ENCODE measurements around the gene ZNF541. TPM values are rescaled to one million over a fixed set of nuclear protein-coding genes. Genes with fewer than 3 reads are reported as not detected.
"Not testable (repeated sequence)": the region's sequence is repeated elsewhere in the genome, so short reads cannot be mapped to it uniquely, and the experiment has no call there.

Gene ZNF541
- total RNA-seq, 2 donors from 2014 or later: not detected

DNA sequence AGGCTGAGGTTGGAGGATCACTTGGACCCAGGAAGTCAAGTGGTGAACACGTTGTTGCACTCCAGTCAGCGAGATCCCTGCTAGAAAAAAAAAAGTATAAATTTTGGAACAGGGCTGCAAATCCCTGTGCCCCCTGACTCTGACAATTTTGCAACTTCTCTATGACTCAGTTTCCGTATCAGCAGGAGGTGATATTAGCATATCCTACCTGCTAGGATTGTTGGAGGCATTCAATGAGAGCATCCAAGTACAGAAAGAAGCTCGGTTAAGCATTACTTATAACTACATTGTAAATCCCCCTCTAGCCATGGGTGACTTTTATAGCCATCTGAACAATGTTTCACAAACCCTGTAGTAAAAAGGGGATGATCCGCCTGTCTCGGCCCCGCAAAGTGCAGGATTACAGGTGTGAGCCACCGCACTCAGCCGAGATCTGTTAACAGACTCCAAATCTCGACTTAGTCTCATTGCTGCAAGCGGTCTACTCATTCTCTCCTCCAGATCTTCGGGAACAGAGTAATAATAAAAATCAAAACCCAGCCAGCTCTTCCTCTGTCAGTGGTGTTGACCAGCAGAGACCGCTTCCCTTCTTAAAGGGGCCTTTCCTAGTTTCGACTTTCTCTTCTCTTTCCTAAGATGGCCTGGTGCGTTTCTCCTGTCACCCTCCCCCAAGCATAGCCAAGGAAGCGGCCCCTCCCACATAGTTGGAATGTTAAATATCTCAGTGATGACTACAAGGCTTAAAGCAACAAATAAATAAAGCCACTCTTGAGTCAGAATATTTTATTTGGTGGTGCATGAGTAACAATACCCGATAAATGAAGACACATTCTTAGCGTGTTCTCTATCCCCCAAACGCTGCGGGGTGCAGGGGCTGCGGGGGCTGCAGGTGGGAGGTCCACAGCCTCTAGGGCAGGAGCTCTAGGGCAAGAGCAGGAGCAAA, 25.7 kb upstream of the ZNF541 start:
- Histone ChIP-seq H3K9me3 (no peaks in the 10 kb centered on the region), H3K27ac (peak overlapping the region; percentile 46 to 88), H3K27me3 (replicated peaks; ENCODE audit: insufficient read depth) (no peaks in the 10 kb centered on the region), H3K4me3 (peak overlapping the region; percentile 91), H3K4me1 (ENCODE audit: control insufficient read depth in 1 of 2, low read depth in 2 of 2) (peaks cover 12 to 18% of the 10 kb centered on the region in 2 donors), H3K36me3 (no peaks in the 10 kb centered on the region)
- peak; percentile 84 for ATAC-seq (ENCODE audit: insufficient number of reproducible peaks, low FRiP score, low read depth)
- DNase-seq (ENCODE audit: low spot score): peak; percentile 55
- TF ChIP-seq, protein P1, sequence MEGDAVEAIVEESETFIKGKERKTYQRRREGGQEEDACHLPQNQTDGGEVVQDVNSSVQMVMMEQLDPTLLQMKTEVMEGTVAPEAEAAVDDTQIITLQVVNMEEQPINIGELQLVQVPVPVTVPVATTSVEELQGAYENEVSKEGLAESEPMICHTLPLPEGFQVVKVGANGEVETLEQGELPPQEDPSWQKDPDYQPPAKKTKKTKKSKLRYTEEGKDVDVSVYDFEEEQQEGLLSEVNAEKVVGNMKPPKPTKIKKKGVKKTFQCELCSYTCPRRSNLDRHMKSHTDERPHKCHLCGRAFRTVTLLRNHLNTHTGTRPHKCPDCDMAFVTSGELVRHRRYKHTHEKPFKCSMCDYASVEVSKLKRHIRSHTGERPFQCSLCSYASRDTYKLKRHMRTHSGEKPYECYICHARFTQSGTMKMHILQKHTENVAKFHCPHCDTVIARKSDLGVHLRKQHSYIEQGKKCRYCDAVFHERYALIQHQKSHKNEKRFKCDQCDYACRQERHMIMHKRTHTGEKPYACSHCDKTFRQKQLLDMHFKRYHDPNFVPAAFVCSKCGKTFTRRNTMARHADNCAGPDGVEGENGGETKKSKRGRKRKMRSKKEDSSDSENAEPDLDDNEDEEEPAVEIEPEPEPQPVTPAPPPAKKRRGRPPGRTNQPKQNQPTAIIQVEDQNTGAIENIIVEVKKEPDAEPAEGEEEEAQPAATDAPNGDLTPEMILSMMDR (IDR thresholded peaks at IDR 0.05): no peak

DNA sequence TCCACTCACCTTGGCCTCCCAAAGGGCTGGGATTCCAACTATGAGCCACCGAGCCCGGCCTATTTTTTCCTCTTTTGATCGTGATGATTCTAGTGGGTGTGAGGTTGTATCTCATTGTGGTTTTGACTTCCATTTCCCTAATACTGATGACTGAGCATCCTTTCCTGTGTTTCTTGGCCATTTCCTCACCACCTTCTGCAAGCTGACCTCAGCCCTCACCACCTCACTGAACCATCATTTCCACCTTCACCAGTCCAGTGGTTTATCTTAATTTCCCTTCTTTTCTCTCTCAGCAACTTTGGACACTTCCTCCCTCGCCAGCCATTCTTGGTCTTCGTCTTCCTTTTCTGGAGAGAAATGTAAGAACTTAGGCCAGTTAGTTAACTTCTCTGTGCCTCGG, 23.0 kb upstream of the ZNF541 start:
- Histone ChIP-seq H3K27ac (no peak overlapping the region), H3K4me1 (ENCODE audit: control insufficient read depth in 1 of 2, low read depth in 2 of 2) (peaks cover 9 to 12% of the 10 kb centered on the region in 2 donors), H3K36me3 (no peaks in the 10 kb centered on the region), H3K4me3 (no peak overlapping the region), H3K27me3 (replicated peaks; ENCODE audit: insufficient read depth) (no peaks in the 10 kb centered on the region), H3K9me3 (no peaks in the 10 kb centered on the region)
- TF ChIP-seq, protein P1 (IDR thresholded peaks at IDR 0.05): no peak
- DNase-seq (ENCODE audit: low spot score): no peak
- no peak for ATAC-seq (ENCODE audit: insufficient number of reproducible peaks, low FRiP score, low read depth)

DNA sequence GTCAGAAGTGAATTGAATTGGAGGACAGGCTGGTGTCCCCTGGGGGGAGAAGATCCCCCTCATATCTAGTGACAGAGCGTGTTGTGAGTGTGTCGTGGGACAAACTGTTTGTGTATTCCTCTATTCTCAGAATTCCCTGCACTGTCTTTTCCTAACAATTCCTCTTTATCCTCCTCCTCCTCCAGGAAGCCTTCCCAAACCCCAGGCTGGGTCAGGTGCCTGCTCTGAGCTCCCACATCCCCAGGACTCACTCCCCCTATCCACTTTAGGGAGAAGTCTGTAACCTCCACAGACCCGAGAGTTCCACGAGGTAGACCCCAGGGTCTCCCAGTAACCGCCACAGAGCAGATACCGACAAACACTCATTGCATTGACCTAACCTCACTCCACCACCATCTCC, 20.9 kb upstream of the ZNF541 start:
- H3K4me3 ChIP-seq: no peak overlapping the region
- H3K27ac ChIP-seq: no peak overlapping the region
- DNase-seq (ENCODE audit: low spot score) (no peak), ATAC-seq (ENCODE audit: insufficient number of reproducible peaks, low FRiP score, low read depth) (no peak)
- H3K9me3 ChIP-seq: no peaks in the 10 kb centered on the region
- TF ChIP-seq, protein P1 (IDR thresholded peaks at IDR 0.05): no peak
- no peaks in the 10 kb centered on the region for H3K4me1 ChIP-seq (ENCODE audit: control insufficient read depth in 1 of 2, low read depth in 2 of 2)
- H3K27me3 ChIP-seq (replicated peaks; ENCODE audit: insufficient read depth): no peaks in the 10 kb centered on the region
- H3K36me3 ChIP-seq: no peaks in the 10 kb centered on the region

DNA sequence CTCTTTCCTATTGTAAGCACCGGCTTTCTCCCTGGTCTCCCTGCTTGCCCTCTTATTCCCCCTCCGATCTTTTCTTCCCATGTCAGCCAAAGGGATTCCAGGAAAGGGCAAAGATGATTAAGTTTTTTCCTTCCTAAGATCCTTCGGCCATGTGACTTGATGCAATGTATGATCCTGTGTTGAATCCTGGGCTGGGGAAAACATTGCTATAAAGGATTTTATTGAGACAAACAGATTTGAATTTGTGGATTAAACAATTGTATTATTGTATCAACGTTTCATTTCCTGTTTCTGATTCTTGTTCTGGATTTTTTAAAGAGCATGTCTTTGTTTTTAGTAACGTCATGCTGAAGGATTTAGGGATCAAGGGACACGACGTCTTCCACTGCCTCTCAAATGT, 16.9 kb upstream of the ZNF541 start:
- ATAC-seq (ENCODE audit: insufficient number of reproducible peaks, low FRiP score, low read depth) (no peak), DNase-seq (ENCODE audit: low spot score) (no peak)
- Histone ChIP-seq H3K9me3 (peaks cover 3% of the 10 kb centered on the region), H3K27ac (no peak overlapping the region), H3K27me3 (replicated peaks; ENCODE audit: insufficient read depth) (no peaks in the 10 kb centered on the region), H3K4me1 (ENCODE audit: control insufficient read depth in 1 of 2, low read depth in 2 of 2) (no peaks in the 10 kb centered on the region), H3K4me3 (no peak overlapping the region), H3K36me3 (no peaks in the 10 kb centered on the region)
- TF ChIP-seq, protein P1 (IDR thresholded peaks at IDR 0.05): no peak

DNA sequence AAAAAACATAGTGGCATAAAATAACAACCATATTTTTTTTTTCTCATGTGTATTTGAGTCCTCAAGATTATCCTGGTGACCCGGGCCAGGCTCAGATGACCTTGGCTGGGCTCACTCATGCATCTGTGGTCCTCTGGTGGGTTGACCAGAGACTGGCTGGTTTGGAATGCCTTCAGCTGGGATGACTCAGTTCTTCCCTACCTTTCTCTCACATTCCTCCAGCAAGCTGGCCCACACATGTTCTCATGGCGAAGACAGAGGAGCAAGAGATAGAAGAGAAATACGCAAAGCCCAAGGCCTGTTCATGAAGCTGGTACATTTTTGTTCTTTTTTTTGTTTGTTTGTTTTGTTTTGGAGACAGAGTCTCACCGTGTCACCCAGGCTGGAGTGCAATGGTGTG, 14.3 kb upstream of the ZNF541 start:
- Histone ChIP-seq H3K9me3 (peaks cover 3% of the 10 kb centered on the region), H3K4me1 (ENCODE audit: control insufficient read depth in 1 of 2, low read depth in 2 of 2) (no peaks in the 10 kb centered on the region), H3K27ac (no peak overlapping the region), H3K36me3 (no peaks in the 10 kb centered on the region), H3K4me3 (no peak overlapping the region), H3K27me3 (replicated peaks; ENCODE audit: insufficient read depth) (no peaks in the 10 kb centered on the region)
- ATAC-seq (ENCODE audit: insufficient number of reproducible peaks, low FRiP score, low read depth): no peak
- no peak for DNase-seq (ENCODE audit: low spot score)
- TF ChIP-seq, protein P1 (IDR thresholded peaks at IDR 0.05): no peak

DNA sequence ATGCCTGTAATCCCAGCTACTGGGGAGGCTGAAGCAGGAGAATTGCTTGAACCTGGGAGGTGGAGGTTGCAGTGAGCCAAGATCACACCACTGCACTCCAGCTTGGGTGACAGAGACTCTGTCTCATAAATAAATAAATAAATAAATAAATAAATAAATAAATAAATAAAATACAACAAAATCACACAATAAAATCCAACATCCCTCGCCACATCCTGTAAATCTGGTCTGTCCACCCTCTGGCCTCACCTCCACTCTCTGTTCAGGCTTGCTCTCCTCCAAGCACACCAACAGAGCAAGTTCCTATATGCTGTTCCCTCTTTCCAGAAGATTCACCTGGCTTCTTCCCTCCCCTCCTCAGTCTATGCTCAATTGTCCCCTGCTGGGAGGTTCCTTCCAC, 10.2 kb upstream of the ZNF541 start:
- H3K36me3 ChIP-seq; H3K27ac ChIP-seq; ATAC-seq (ENCODE audit: insufficient number of reproducible peaks, low FRiP score, low read depth); H3K9me3 ChIP-seq; H3K4me1 ChIP-seq (ENCODE audit: control insufficient read depth in 1 of 2, low read depth in 2 of 2); H3K4me3 ChIP-seq; H3K27me3 ChIP-seq (replicated peaks; ENCODE audit: insufficient read depth); DNase-seq (ENCODE audit: low spot score): not testable (repeated sequence)

Data from thoracic aorta (tissue), 2 donors.